GM19372 (cell line): ENCODE measurements around the gene PARN.
"Not testable (repeated sequence)": the region's sequence is repeated elsewhere in the genome, so short reads cannot be mapped to it uniquely, and the experiment has no call there.

Experiments
- ATAC-seq: cut with Tn5 transposase; IDR thresholded peaks from one replicate; pipeline ENCODE4 v1.9.1; 2021; ENCODE audit warnings: mild to moderate bottlenecking, low read depth, moderate library complexity; ENCODE audit not compliant: unreplicated experiment

Gene PARN

GRCh38 chr16:14634389-14634725, 4.3 kb upstream of the PARN start:
- no peak for ATAC-seq

GRCh38 chr16:14632693-14633569, 2.9 kb upstream of the PARN start, which contains the start of gene BFAR:
Gene BFAR (plus strand): TSS chr16:14632951. CDS start chr16:14644347, 11,396 bp downstream.
- ATAC-seq = peak; percentile 66

- not testable (repeated sequence) for ATAC-seq
These were observed 715 bp upstream of the PARN start for GRCh38 chr16:14630620-14631330.

GRCh38 chr16:14629612-14629918, 495 bp downstream of the PARN start:
- ATAC-seq = peak; percentile 1

- ATAC-seq = no peak
These were observed 1.1 kb downstream of the PARN start for GRCh38 chr16:14628806-14629611.

- ATAC-seq = no peak
These were observed 3.0 kb downstream of the PARN start for GRCh38 chr16:14627078-14627477.

GRCh38 chr16:14618566-14618965, 11.5 kb downstream of the PARN start:
- ATAC-seq = no peak

- no peak for ATAC-seq
These were observed 13.8 kb downstream of the PARN start for GRCh38 chr16:14616280-14616679.

- no peak for ATAC-seq
These were observed 16.1 kb downstream of the PARN start for GRCh38 chr16:14613991-14614390.

GRCh38 chr16:14611660-14612059, 18.4 kb downstream of the PARN start:
- no peak for ATAC-seq

GRCh38 chr16:14609716-14610115, 20.3 kb downstream of the PARN start:
- no peak for ATAC-seq

- no peak for ATAC-seq
These were observed 21.5 kb downstream of the PARN start for GRCh38 chr16:14608604-14609003.

- ATAC-seq = no peak
These were observed 21.9 kb downstream of the PARN start for GRCh38 chr16:14608111-14608566.

- ATAC-seq = no peak
These were observed 24.0 kb downstream of the PARN start for GRCh38 chr16:14606102-14606501.

- ATAC-seq = no peak
These were observed 27.6 kb downstream of the PARN start for GRCh38 chr16:14602443-14602963.

- ATAC-seq = no peak
These were observed 29.9 kb downstream of the PARN start for GRCh38 chr16:14600164-14600563.

GRCh38 chr16:14586637-14587305, 43.3 kb downstream of the PARN start:
- ATAC-seq = no peak

- no peak for ATAC-seq
These were observed 44.8 kb downstream of the PARN start for GRCh38 chr16:14585287-14585686.

GRCh38 chr16:14580926-14581325, 49.1 kb downstream of the PARN start:
- not testable (repeated sequence) for ATAC-seq

- no peak for ATAC-seq
These were observed 50.8 kb downstream of the PARN start for GRCh38 chr16:14579266-14579665.
